Keratinocyte (primary cell): Measurements from ENCODE around the gene CFAP53.

ENCODE experiments used
- EZH2 ChIP-seq: IDR thresholded peaks from one replicate; pipeline ENCODE4 v1.6.1; 2012; ENCODE audit warnings: inconsistent platforms, mild to moderate bottlenecking, low read length, moderate library complexity
- TF ChIP-seq, protein P1 (sequence below), 3 experiments: IDR thresholded peaks in 1 of 3; conservative IDR thresholded peaks in 1 of 3; optimal IDR thresholded peaks in 1 of 3; 2 replicates in 2 of 3; 3 replicates in 1 of 3; pipeline versions ENCODE3 to v1.5.1; 2011; ENCODE audit warnings: low read length in 3 of 3, mild to moderate bottlenecking in 3 of 3, moderate library complexity in 2 of 3, control low read depth in 1 of 3, inconsistent platforms in 1 of 3; ENCODE audit not compliant: insufficient read depth in 2 of 3; ENCODE audit errors: extremely low read depth in 1 of 3

DNA sequence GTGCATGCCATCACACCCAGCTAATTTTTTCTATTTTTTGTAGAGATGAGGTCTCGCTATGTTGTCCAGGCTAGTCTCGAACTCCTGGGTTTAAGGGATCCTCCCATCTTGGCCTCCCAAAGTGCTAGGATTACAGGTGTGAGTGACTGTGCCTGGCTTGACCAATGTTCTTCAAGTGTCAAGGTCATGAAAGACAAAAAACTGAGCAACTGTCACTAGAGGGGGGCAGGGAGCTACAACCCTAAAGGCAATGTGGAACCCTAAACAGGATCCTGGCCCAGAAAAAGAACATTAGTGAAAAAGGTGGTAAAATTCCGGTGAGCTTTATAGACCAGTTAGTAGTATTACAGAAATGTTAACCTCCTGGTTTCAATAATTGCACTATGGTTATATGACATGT is 78.6 kb downstream of the CFAP53 start:
- TF ChIP-seq, protein P1, sequence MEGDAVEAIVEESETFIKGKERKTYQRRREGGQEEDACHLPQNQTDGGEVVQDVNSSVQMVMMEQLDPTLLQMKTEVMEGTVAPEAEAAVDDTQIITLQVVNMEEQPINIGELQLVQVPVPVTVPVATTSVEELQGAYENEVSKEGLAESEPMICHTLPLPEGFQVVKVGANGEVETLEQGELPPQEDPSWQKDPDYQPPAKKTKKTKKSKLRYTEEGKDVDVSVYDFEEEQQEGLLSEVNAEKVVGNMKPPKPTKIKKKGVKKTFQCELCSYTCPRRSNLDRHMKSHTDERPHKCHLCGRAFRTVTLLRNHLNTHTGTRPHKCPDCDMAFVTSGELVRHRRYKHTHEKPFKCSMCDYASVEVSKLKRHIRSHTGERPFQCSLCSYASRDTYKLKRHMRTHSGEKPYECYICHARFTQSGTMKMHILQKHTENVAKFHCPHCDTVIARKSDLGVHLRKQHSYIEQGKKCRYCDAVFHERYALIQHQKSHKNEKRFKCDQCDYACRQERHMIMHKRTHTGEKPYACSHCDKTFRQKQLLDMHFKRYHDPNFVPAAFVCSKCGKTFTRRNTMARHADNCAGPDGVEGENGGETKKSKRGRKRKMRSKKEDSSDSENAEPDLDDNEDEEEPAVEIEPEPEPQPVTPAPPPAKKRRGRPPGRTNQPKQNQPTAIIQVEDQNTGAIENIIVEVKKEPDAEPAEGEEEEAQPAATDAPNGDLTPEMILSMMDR (optimal IDR thresholded peaks at IDR 0.05 in 1 of 3, IDR thresholded peaks at IDR 0.05 in 1 of 3, conservative IDR thresholded peaks at IDR 0.05 in 1 of 3; ENCODE audit: extremely low read depth in 1 of 3, insufficient read depth in 2 of 3, low read length in 3 of 3), result no peak
- no peak for TF ChIP-seq EZH2
